Parathyroid adenoma (tissue), 2 donors: ENCODE data around the gene TMEM63A.
"Not testable (repeated sequence)": the region's sequence is repeated elsewhere in the genome, so short reads cannot be mapped to it uniquely, and the experiment has no call there.

ENCODE experiments used
- H2AFZ ChIP-seq: fragments of 300-600 bp; sonication (generic); one replicate; pipeline ENCODE4 v1.7.0; 2017; ENCODE audit warnings: antibody characterized with exemption, mild to moderate bottlenecking
- H3K27ac ChIP-seq: fragments of 300-600 bp; sonication (generic); one replicate; pipeline ENCODE4 v1.7.0; 2017
- H3K27me3 ChIP-seq: fragments of 300-600 bp; sonication (generic); one replicate; pipeline ENCODE4 v1.7.0; 2017; ENCODE audit warnings: low read length; ENCODE audit not compliant: control insufficient read depth, insufficient read depth
- H3K36me3 ChIP-seq: fragments of 300-600 bp; sonication (generic); one replicate; pipeline ENCODE4 v1.7.0; 2017; ENCODE audit warnings: low read length; ENCODE audit not compliant: control insufficient read depth, insufficient read depth
- H3K4me1 ChIP-seq: fragments of 300-600 bp; sonication (generic); one replicate; pipeline ENCODE4 v1.7.0; 2017; ENCODE audit warnings: control low read depth
- H3K4me2 ChIP-seq: fragments of 300-600 bp; sonication (generic); one replicate; pipeline ENCODE4 v1.7.0; 2017; ENCODE audit warnings: low read length
- H3K4me3 ChIP-seq: fragments of 300-600 bp; sonication (generic); one replicate; pipeline ENCODE4 v1.7.0; 2017; ENCODE audit warnings: low read depth, low read length
- H3K79me2 ChIP-seq: fragments of 300-600 bp; sonication (generic); one replicate; pipeline ENCODE4 v1.7.0; 2017; ENCODE audit warnings: control low read depth
- H3K9ac ChIP-seq: fragments of 300-600 bp; sonication (generic); one replicate; pipeline ENCODE4 v1.7.0; 2017; ENCODE audit warnings: mild to moderate bottlenecking
- H3K9me3 ChIP-seq: fragments of 300-600 bp; sonication (generic); one replicate; pipeline ENCODE4 v1.7.0; 2017; ENCODE audit warnings: low read length; ENCODE audit not compliant: control insufficient read depth
- CTCF ChIP-seq: fragments of 300-600 bp; sonication (generic); IDR thresholded peaks from one replicate; pipeline ENCODE4 v1.7.0; 2017; ENCODE audit warnings: antibody characterized with exemption, mild to moderate bottlenecking
- donor health status: primary hyperparathyroidism.

TMEM63A gene

GRCh38 chr1:225840713-225841112 lies 41.5 kb downstream of the TMEM63A start:
- Histone ChIP-seq H3K9ac (no peak overlapping the region), H3K27ac (no peak overlapping the region), H3K36me3 (no peaks in the 10 kb centered on the region), H3K4me1 (no peaks in the 10 kb centered on the region), H3K4me3 (no peak overlapping the region), H3K79me2 (no peaks in the 10 kb centered on the region), H3K9me3 (no peaks in the 10 kb centered on the region), H3K4me2 (no peak overlapping the region), H3K27me3 (no peaks in the 10 kb centered on the region), H2AFZ (no peak overlapping the region)
- no peak for TF ChIP-seq CTCF

- Histone ChIP-seq H3K9ac (no peak overlapping the region), H3K36me3 (no peaks in the 10 kb centered on the region), H3K79me2 (no peaks in the 10 kb centered on the region), H3K4me2 (no peak overlapping the region), H3K27me3 (no peaks in the 10 kb centered on the region), H3K4me3 (no peak overlapping the region), H3K9me3 (no peaks in the 10 kb centered on the region), H2AFZ (no peak overlapping the region), H3K4me1 (no peaks in the 10 kb centered on the region), H3K27ac (no peak overlapping the region)
- no peak for TF ChIP-seq CTCF
Observed at GRCh38 chr1:225840223-225840610, 42.0 kb downstream of the TMEM63A start.

- Histone ChIP-seq H3K27me3 (no peaks in the 10 kb centered on the region), H3K27ac (no peak overlapping the region), H3K9ac (no peak overlapping the region), H3K4me1 (no peaks in the 10 kb centered on the region), H3K9me3 (no peaks in the 10 kb centered on the region), H3K79me2 (no peaks in the 10 kb centered on the region), H3K4me3 (no peak overlapping the region), H2AFZ (no peak overlapping the region), H3K36me3 (no peaks in the 10 kb centered on the region), H3K4me2 (no peak overlapping the region)
- no peak for TF ChIP-seq CTCF
Observed at GRCh38 chr1:225838793-225839192, 43.4 kb downstream of the TMEM63A start.

GRCh38 chr1:225836296-225836695 lies 45.9 kb downstream of the TMEM63A start:
- not testable (repeated sequence) for H3K4me2 ChIP-seq, H3K27ac ChIP-seq, H3K79me2 ChIP-seq, H3K27me3 ChIP-seq, H3K9ac ChIP-seq, H2AFZ ChIP-seq, H3K9me3 ChIP-seq, H3K4me3 ChIP-seq, H3K36me3 ChIP-seq, H3K4me1 ChIP-seq

GRCh38 chr1:225835856-225836255 lies 46.3 kb downstream of the TMEM63A start:
- TF ChIP-seq CTCF: no peak
- H3K79me2 ChIP-seq: no peaks in the 10 kb centered on the region
- no peak overlapping the region for H3K9ac ChIP-seq
- no peak overlapping the region for H3K4me2 ChIP-seq
- H3K4me1 ChIP-seq: no peaks in the 10 kb centered on the region
- no peaks in the 10 kb centered on the region for H3K36me3 ChIP-seq
- no peak overlapping the region for H3K27ac ChIP-seq
- no peaks in the 10 kb centered on the region for H3K9me3 ChIP-seq
- H3K4me3 ChIP-seq: no peak overlapping the region
- no peaks in the 10 kb centered on the region for H3K27me3 ChIP-seq
- H2AFZ ChIP-seq: no peak overlapping the region
